ENCODE measurements around the gene M6PR. TPM values are rescaled to one million over a fixed set of nuclear protein-coding genes. Genes with fewer than 3 reads are reported as not detected.

M6PR gene
- total and polyA plus RNA-seq, 2 of the 8 experiments (the other 6 are each of a cell fraction or from before 2014, with no cell fraction given): 106 to 122 TPM

- TF ChIP-seq HDAC2 (IDR thresholded peaks at IDR 0.05; ENCODE audit: borderline replicate concordance in 1 of 2, low read depth in 2 of 2, low read length in 2 of 2) (0 out of 4 replicates have a peak, but pooled peaks of 1 of the 2 experiments have one; percentile 40), HDAC6 (IDR thresholded peaks at IDR 0.05; ENCODE audit: low read depth, low read length) (no peak), SUZ12 (IDR thresholded peaks at IDR 0.05; ENCODE audit: low read length) (no peak), TAF7 (optimal IDR thresholded peaks at IDR 0.05; ENCODE audit: borderline replicate concordance, low read depth, low read length) (peak; percentile 91), CTBP2 (IDR thresholded peaks at IDR 0.05; ENCODE audit: borderline replicate concordance, insufficient read depth, insufficient read length, low read length) (no peak), TBP (IDR thresholded peaks at IDR 0.05; ENCODE audit: low read depth, low read length) (peak; percentile 65; the same call in 1 of the 2 replicates), SIN3A (conservative IDR thresholded peaks at IDR 0.05 in 1 of 2, IDR thresholded peaks at IDR 0.05 in 1 of 2; ENCODE audit: low read depth in 1 of 2, low read length in 2 of 2) (peak; percentile 92 to 97; a peak in 3 of 4 replicates), BRCA1 (IDR thresholded peaks at IDR 0.05; ENCODE audit: low read depth, low read length) (no peak), RAD21 (IDR thresholded peaks at IDR 0.05 in 1 of 2, conservative IDR thresholded peaks at IDR 0.05 in 1 of 2; ENCODE audit: low read depth in 2 of 2, low read length in 2 of 2) (0 out of 4 replicates have a peak, but pooled peaks of 1 of the 2 experiments have one; percentile 8)
- TF ChIP-seq, protein P1, sequence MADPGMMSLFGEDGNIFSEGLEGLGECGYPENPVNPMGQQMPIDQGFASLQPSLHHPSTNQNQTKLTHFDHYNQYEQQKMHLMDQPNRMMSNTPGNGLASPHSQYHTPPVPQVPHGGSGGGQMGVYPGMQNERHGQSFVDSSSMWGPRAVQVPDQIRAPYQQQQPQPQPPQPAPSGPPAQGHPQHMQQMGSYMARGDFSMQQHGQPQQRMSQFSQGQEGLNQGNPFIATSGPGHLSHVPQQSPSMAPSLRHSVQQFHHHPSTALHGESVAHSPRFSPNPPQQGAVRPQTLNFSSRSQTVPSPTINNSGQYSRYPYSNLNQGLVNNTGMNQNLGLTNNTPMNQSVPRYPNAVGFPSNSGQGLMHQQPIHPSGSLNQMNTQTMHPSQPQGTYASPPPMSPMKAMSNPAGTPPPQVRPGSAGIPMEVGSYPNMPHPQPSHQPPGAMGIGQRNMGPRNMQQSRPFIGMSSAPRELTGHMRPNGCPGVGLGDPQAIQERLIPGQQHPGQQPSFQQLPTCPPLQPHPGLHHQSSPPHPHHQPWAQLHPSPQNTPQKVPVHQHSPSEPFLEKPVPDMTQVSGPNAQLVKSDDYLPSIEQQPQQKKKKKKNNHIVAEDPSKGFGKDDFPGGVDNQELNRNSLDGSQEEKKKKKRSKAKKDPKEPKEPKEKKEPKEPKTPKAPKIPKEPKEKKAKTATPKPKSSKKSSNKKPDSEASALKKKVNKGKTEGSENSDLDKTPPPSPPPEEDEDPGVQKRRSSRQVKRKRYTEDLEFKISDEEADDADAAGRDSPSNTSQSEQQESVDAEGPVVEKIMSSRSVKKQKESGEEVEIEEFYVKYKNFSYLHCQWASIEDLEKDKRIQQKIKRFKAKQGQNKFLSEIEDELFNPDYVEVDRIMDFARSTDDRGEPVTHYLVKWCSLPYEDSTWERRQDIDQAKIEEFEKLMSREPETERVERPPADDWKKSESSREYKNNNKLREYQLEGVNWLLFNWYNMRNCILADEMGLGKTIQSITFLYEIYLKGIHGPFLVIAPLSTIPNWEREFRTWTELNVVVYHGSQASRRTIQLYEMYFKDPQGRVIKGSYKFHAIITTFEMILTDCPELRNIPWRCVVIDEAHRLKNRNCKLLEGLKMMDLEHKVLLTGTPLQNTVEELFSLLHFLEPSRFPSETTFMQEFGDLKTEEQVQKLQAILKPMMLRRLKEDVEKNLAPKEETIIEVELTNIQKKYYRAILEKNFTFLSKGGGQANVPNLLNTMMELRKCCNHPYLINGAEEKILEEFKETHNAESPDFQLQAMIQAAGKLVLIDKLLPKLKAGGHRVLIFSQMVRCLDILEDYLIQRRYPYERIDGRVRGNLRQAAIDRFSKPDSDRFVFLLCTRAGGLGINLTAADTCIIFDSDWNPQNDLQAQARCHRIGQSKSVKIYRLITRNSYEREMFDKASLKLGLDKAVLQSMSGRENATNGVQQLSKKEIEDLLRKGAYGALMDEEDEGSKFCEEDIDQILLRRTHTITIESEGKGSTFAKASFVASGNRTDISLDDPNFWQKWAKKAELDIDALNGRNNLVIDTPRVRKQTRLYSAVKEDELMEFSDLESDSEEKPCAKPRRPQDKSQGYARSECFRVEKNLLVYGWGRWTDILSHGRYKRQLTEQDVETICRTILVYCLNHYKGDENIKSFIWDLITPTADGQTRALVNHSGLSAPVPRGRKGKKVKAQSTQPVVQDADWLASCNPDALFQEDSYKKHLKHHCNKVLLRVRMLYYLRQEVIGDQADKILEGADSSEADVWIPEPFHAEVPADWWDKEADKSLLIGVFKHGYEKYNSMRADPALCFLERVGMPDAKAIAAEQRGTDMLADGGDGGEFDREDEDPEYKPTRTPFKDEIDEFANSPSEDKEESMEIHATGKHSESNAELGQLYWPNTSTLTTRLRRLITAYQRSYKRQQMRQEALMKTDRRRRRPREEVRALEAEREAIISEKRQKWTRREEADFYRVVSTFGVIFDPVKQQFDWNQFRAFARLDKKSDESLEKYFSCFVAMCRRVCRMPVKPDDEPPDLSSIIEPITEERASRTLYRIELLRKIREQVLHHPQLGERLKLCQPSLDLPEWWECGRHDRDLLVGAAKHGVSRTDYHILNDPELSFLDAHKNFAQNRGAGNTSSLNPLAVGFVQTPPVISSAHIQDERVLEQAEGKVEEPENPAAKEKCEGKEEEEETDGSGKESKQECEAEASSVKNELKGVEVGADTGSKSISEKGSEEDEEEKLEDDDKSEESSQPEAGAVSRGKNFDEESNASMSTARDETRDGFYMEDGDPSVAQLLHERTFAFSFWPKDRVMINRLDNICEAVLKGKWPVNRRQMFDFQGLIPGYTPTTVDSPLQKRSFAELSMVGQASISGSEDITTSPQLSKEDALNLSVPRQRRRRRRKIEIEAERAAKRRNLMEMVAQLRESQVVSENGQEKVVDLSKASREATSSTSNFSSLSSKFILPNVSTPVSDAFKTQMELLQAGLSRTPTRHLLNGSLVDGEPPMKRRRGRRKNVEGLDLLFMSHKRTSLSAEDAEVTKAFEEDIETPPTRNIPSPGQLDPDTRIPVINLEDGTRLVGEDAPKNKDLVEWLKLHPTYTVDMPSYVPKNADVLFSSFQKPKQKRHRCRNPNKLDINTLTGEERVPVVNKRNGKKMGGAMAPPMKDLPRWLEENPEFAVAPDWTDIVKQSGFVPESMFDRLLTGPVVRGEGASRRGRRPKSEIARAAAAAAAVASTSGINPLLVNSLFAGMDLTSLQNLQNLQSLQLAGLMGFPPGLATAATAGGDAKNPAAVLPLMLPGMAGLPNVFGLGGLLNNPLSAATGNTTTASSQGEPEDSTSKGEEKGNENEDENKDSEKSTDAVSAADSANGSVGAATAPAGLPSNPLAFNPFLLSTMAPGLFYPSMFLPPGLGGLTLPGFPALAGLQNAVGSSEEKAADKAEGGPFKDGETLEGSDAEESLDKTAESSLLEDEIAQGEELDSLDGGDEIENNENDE (IDR thresholded peaks at IDR 0.05; ENCODE audit: insufficient replicate concordance, low read length): no peak
Measured at GRCh38 chr12:8912914-8913313, 36.5 kb downstream of the M6PR start (continued).

Measured in H1 (cell line).